GM18519 (cell line): Measurements from ENCODE around the gene ASAP2.

Source experiments
- ATAC-seq: cut with Tn5 transposase; IDR thresholded peaks from one replicate; pipeline ENCODE4 v1.9.1; 2021; ENCODE audit warnings: mild to moderate bottlenecking, moderate library complexity; ENCODE audit not compliant: unreplicated experiment, low FRiP score

The ASAP2 gene

DNA sequence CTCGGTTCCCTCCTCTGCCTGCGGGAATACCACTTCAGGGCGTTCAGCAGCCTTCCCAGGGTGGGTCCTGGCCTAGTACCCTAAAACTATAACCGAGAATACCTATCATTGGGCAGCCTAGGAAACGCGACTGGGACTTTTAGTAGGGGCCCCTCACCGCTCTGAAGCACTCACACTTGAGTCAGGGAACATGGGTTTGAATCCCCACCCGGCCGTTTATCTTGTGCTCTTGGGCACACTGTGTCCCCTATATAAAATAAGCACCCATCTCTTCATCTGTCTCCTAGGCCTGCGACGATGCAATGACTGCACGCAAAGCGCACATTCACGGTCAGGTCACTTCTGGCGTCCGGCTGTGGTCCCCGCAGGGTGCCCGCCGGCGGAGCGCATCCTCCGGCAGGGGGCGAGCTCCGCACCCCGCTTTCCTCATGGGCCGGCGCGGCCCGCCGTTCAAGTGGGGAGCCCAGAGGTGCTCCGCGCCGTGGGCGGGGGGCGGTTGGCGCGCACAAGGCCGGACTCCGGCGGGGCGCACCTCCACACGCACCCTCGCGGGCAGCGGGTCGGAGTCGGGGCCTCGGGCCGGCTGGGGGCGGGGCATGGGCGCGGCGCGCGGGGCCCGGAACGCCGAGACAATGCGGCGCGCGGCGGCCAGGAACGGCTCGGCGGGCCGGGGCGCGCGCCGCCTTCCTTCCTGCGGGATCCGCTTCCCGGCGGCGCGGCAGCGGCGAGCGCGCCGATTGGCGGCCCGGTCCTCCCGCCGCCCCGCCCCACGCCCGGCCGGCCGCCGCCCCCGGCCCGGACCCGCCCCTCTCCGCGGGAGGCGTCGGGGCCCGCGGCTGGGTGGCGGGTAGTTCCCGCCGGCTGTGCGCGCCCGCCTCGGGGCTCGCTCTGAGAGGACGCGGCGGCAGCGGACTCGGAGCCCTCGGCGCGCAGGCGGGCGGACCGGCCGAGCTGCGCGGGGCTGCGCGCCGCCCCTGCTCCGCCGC is at the start of gene ASAP2:
Gene ASAP2 (plus strand): TSS at position 850 of the 986 bp plus-strand sequence. CDS start 293 bp downstream, outside the sequence.
- no peak for ATAC-seq

DNA sequence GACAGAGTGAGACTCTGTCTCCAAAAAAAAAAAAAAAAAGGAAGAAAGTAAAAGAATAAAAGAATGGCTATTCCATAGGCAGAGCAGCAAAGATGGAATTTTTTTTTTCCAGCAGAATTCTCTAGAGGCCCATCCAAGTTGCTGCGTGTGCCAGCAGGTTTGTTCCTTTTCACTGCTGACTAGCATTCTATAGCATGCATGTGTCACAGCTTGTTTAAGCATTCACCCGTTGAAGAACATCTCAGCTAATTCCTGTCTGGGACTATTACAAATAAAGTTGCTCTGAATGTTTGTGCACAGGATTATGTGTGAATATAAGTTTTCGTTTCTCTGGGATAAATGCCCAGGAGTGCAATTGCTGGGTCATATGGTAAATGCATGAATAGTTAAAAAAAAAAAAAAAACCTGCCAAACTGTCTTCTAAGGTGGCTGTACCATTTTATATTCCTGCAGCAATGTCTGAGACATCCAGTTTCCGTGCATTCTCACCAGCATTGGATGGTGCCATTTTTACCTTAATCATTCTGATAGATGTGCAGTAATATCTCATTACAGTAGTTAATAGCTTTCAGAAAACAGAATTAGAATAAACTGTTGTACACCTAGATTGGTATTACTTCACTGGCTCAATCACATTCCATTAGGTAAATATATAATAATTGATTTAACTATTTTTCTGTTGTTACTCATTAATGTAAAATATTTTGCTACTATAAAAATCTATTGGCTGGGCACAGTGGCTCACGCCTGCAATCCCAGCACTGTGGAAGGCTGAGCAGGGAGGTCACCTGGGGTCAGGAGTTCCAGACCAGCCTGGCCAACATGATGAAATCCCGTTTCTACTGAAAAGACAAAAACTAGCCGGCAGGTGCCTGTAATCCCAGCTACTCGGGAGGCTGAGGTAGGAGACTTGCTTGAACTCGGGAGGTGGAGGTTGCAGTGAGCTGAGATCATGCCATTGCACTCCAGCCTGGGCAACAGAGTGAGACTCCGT is 47.5 kb upstream of the ASAP2 start:
- ATAC-seq: no peak

DNA sequence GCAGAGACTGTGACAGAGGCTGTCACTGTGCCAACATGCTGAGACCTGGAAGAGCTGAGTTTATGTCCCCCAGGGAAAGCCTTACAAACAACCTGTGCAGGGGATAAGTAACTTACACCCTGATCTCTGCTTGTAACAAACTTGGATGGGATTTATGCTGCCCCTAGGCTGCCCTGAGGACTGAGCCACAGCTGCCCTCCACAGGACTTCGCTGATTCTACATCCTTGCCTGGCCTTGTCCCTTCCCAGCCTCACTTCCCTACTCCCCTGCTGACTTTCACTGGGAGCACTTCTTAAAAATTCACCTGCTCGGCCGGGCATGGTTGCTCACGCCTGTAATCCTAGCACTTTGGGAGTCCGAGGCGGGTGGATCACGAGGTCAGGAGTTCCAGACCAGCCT is 45.9 kb upstream of the ASAP2 start:
- ATAC-seq: no peak

DNA sequence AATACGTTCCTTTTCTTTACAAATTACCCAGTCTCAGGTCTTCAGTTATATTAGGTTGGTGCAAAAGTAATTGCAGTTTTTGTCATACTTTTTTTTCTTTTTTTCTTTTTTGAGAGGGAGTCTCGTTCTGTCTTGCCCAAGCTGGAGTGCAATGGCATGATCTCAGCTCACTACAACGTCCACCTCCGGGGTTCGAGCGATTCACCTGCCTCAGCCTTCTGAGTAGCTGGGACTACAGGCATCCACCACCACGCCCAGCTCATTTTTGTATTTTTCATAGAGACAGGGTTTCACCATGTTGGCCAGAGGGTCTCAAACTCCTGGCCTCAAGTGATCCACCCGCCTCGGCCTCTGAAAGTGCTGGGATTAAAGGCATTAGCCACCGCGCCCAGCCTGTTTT is 43.8 kb upstream of the ASAP2 start:
- ATAC-seq: no peak

DNA sequence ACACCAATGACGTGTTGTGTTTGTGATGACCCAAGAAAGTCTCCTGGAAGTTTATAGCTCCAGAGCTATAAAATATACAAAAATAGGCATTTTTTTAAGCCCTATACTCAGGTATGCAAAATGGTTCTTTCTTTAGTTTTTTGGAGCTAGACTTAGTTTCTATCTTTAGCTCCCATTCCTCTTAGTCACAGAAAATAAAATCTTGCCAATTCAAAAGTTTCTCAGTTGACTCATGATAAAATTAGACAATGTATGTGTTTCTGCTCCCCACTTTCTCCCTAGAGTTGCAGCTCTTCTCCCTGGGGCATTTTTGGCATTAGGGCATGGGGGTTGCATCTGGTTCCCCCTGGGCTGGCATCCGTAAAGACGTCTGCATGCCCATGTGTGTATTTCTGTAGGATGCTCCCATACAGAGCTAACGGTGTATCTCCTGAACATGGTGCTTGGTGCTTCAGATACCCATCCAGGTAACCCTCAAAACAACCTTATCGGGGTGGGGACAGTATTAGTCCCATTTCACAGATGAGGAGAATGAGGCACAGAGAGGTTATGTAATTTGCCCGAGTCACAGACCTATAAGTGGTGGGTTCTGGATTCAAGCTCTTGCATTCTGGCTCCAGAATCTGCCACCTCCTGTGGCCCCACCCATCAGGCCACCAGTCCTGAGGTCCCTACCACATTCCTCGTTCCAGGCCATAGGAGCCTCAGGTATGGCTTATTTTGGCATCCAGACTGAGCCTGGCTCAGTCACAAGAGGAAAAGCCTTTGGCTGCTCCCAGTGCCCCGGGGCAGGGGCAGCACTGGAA is 43.1 kb upstream of the ASAP2 start:
- no peak for ATAC-seq

DNA sequence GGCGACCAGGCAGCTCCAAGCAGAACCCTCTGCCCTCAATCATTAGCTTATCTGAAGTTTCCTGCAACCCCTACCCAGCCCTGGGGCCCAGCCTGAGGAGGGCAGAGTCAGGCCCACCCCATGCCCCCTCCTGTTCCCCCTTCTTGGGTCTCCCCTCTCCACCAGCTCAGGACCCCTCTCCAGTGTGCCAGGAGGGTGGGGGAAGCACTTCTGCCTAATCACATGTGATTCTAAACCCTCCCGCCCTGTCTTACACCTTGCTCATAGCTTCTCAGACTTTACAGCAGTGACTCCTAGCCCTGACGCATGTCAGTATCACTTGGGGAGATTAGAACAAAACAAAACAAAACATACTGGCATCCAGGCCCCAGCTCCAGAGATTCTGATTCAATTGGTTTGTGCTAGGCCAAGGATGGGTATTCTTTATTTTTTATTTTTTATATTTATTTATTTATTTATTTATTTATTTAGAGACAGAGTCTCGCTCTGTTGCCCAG is 42.5 kb upstream of the ASAP2 start:
- ATAC-seq: no peak

DNA sequence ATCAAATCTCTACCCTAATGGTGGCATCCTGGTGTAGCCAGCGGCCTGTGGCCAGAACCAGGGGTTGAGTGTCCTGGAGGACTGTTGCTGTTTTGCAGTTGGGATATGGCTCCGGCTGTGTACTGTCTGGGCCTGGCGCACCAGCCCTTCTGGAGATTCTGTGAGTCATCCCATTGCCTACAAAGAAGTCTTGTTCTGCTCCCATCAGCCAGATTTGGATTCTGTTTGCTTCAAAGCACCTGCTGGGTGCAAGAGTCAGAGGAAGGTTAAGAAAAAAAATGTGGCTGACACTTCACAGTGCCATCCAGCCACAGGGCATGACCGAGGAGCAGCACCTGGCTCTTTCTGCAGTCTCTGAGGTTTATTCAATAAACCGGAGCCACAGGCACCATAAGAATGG is 41.0 kb upstream of the ASAP2 start:
- no peak for ATAC-seq

DNA sequence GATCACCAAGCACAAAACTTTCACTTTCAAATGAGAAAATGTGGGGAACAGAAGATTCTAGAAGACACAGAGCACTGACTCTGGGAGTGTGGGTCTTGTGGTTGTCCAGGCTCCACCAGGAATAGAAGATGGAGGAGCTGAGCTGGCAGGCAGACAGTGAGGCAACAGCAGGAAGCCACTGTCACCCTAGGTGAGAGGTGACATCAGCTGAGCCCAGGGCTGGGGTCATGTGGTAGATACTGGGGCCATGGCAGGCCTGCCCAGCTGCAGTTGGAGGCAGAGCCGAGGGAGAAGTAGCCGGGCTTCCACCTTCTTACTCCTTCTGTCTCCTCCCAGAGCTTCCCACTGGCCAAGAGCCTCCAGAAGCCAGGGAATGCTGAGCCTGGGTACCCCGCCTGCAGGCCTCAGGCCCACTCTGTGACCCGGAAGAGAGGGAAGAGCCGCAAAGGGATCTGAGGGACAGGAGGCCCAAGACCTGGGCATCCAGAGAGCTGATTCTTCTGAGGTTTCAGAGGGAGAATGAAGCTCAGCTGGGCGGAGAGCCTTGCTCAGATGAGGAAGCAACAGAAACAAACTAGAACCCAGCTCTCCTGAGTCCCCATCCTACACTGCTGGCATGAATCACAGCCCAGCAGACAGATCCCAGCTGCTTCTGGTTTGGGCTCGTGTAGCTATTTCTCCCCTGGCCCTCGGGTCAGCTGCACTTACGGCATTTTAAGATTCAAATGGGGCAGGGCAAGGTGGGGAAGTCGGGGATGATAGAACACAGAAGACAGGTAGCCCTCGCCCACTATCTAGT is 39.8 kb upstream of the ASAP2 start:
- ATAC-seq: no peak

DNA sequence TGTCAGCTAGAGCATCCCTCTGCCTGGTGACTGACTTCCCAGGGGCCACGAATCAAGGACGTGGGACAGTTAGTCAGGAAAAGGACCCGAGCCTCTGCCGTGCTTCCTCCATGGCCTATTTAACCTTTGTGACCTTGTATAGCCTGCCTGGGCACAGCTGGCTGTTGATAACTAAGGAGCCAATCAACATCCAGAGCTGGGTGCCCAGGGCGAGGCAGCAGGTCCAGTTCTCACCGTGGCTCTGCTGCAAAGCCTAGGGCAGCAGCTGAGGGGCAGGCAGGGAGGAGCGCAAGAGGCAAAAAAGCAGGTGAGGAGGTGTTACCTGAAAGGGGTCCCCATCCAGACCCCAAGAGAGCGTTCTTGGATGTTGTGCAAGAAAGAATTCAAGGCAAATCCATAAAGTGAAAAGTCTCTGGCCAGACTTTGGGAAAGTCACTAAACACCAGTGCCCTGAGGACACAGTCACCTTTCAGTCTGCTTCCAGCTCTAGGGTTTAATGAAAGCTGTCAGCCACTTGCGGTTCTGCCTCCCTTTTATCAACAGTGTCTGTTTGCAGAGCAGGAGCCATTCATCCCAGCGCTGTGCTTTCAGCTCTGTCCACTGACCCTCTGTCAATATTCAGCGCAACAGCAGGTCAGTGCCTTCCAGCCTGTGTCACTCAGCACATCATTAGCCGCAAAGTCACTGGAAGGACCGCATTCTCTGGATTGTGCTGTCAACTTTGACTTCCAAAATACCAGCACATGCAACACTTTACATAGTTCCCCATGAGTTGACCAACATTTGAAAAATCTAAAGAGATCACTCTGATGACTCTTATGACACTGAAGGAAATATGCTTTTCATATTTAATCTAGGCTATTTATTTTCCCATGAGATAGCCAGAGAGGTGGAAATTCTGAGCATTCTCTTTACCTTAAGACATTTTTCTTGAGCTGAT is 38.6 kb upstream of the ASAP2 start:
- ATAC-seq: no peak

DNA sequence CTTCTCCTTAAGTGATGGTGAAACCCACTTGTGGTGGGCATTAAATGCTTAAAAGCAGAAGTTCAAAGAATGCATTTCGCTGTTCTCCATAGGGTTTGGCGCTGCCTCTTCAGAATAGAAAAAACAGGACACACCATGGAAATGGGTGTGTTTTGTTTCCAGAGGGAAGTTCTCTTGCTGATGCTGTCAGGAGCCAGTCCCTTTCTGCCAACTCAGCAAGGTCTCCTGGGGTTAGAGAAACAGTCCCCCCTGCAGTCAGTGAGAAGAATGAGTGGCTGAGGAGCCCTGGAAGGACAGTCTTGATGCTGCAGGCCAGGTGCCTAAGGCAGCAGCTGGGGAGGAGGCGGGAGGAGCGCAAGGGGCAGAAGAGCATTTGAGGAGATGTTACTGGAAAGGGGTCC is 37.8 kb upstream of the ASAP2 start:
- ATAC-seq: no peak

DNA sequence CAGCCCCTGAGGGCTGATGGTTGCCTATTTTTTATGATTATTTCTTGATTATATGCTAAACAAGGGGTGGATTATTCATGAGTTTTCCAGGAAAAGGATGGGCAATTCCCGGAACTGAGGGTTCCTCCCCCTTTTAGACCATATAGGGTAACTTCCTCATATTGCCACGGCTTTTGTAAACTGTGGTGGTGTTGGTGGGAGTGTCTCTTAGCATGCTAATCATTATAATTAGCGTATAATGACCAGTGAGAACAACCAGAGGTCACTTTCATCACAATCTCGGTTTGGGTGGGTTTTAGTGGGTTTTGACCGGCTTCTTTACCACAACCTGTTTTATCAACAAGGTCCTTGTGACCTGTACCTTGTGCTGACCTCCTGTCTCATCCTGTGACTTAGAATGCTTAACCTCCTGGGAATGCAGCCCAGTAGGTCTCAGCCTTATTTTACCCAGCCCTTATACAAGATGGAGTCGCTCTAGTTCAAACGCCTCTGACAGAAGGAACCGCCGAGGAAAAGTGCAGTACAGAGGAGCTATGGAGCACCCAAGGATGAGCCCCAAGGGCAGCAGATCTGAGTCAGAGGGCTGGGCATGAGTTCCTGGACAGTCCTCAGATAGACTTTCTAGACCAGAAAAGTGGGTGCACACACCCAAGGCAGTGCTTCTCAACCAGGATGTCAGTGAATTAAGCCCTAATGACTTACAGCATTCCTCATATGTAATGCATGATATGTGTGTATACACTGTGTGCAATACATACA is 37.1 kb upstream of the ASAP2 start:
- ATAC-seq: no peak

DNA sequence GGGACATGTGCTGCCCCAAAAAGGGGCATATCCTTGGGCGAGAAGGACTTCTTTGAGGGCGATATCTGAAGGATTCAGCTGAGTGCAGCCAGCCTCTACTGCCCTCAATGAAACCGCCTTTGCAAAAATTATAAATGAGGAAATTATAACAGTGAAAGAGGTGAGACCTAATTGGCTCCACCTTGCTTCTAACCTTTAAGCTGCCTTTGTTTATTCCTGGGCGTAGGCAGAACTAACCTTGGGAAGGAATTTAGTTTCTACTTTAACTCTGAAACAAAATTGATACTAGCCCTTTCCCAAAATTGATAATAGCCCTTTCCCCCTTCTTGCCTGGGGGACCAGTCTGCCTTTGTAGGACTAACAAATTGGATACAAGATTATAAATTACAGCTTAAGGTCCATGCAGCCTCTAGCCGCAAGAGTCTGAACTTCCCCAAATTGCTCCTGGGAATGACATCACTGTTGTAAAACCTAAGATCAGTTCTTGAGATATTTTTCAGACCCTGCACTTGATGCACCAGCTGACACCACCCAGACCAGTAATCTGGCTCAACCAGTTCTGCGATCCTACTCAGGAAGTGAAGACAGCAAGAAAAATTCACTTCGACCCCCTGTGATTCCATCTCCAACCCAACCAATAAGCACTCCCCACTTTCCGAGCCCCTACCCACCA is 36.0 kb upstream of the ASAP2 start:
- no peak for ATAC-seq

DNA sequence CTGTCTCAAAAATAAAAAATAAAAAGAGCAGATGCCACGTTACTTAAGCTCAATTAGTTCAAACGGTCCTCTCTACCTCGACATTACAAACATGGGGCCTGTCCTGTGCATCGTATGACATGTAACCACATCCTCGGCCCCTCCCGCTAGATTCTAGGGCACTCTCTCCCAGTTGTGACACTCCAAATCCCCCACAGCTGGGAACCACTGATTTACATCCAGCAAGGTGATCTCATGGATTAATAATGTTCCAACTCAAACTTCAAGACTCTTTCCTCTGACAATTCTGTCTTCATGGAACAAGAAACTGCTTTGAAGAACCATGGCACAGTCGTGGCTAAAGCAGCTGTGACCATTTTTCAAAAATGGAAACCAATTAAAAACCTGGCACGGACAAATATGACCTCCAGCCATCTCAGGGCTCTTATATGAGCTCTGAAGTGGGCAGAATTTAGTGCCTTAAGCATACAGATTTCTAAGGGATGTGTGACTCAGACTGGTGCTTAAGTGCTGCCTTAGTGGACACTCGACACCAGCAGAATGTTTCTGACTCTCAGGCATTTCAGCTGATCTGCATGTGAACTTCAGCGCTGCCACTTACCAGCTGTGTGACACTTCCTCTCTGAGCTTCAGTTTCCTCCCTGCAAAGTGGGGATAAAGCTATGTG is 31.7 kb upstream of the ASAP2 start:
- no peak for ATAC-seq

DNA sequence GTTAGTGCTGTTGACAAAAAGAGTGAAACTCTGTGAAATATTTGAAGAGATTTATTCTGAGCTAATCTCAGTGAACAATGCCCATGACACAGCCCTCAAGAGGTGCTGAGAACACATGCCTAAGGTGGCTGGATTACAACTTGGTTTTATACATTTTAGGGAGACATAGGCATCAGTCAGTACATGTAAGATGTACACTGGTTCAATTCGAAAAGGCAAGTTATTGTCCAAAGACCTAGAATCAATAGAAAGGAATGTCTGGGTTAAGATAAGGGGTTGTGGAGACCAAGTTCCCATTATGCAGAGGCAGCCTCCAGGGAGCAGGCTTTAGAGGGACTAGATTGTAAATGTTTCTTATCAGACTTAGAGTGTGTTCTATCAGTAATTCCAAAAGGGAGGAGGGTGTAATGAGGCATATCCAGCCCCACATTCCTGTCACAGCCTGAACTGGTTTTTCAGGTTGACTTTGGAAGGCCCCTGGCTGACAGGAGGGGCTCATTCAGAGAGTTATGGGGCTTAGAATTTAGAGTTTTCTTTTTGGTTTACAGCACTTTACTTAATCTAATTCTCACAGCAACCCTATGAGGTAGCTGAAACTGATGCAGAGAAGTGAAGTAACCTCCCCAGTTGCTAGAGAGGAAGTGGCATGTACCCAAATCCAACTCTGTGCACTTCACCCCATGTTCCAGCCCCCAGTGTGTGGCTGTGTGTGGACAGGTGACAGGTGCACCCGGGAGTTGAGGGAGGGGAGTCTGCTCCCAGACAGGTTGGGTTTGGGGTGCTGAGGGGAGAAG is 28.3 kb upstream of the ASAP2 start:
- ATAC-seq: no peak

DNA sequence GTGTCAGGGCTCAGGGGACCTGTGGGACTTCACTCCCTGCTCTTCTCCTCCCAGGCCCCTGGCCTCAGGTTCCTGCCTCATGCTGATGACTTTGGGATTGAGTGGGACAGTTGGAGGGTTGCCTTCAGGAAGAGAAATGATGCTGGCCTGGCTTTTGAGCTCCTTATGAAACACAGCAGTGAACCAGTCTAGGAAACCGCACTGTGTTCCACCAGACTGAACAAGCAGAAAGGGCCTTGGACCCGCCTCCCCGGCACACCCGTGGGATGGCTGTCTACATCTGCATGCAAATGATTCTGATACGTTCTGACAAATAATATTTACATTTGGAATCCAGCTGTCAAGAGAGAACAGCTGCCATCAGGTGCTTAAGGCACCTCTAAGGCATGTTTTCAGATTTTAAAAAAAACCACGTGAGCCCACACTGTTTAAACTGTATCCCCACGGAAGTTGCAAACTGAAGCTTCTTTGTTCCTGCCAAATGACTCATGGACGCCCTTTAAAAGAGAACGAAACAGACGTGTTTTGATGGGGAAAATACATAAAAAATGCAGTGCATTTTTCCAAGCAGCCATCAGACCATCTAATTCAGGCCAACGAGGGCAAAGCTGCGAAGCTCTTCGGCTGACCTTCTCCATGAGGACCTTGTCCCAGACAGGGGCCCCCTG is 27.6 kb upstream of the ASAP2 start:
- no peak for ATAC-seq
